HG03103 (cell line): ENCODE results near the gene LAMA4.
A peak's percentile ranks its signal among the peaks of the same experiment; 100 is the strongest.
"Not testable (repeated sequence)": the region's sequence is repeated elsewhere in the genome, so short reads cannot be mapped to it uniquely, and the experiment has no call there.

ENCODE experiments used
- ATAC-seq: cut with Tn5 transposase; IDR thresholded peaks from one replicate; pipeline ENCODE4 v1.9.1; 2021; ENCODE audit warnings: low read depth; ENCODE audit not compliant: unreplicated experiment

The LAMA4 gene

DNA sequence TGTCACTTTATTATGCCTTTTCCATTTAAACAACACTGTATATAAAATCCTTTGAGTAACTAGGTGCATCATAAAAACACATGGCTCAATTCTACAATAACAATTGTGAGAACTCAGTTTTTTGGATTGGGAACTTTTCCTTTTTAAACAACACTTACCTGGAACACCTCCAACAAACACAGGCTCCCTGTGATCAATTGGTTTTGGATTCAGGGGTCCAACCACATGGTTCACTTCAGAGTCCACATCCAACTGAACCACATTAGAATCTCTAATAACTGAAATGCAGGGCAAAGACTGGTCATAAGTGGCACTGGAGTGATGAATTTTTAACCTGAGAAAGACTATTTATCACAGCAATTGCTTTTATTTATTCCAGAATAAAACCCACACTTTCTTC lies 140.4 kb downstream of the LAMA4 start:
- ATAC-seq = no peak

DNA sequence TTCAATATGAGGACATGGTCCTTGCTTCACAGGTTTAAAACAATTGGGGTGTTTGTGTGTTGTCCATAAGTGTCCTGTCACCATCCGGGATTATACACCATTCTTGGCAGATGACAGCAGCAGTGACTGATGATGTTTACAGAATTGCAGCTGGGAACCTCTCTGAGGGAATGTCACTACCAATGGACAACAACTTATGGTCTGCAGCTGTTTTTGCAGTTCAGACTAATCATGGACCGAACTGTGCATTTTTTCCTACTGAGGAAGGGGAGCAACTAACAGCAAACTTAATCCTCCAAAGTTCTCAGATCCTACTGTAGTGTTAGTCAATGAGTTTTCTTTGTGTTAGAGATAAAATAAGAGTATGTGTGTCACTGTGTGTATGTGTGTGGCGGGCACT lies 140.9 kb downstream of the LAMA4 start:
- ATAC-seq = no peak

DNA sequence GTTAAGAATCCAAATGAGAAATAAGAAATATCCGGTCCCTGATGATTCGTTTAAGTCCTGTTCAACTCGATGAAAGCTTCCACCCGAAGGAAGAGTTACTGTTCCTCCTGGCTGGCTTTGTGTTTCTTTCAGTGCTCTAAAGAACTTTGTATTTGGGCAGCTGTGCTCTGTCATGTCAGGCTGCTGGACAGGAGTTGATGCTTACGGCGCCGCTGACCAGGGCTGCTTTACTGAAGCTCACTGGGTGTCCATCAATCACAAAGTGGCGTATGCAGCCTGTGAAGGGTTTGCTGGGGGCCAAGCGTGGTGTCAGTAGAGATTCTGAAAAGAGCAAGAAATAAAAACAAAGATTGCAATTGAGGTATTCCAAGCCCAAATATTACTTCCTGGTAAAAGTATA lies 145.1 kb downstream of the LAMA4 start:
- no peak for ATAC-seq

DNA sequence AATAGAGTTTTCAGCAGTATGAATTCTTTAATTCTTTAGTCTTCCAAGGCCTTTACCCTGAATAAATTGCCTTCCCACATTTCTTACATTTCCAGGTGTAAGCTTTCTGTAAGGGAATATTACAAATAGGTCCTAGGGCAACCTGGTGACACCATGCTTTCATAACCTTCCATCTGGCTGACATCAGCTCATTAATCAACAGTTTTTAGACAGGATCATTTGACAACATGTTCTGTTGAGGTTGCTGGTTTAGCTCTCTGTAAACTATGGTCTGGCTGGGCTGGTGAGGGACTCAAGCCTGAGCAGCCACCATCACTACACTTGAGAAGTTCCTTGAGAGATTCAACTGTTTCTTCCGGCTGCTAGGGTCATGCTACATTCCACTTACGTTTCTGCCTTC lies 147.8 kb downstream of the LAMA4 start:
- ATAC-seq = no peak

DNA sequence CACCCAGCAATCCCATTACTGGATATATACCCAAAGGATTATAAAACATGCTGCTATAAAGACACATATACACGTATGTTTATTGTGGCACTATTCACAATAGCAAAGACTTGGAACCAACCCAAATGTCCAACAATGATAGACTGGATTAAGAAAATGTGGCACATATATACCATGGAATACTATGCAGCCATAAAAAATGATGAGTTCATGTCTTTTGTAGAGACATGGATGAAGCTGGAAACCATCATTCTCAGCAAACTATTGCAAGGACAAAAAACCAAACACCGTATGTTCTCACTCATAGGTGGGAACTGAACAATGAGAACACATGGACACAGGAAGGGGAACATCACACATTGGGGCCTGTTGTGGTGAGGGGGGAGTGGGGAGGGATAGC lies 148.3 kb downstream of the LAMA4 start:
- ATAC-seq = not testable (repeated sequence)

DNA sequence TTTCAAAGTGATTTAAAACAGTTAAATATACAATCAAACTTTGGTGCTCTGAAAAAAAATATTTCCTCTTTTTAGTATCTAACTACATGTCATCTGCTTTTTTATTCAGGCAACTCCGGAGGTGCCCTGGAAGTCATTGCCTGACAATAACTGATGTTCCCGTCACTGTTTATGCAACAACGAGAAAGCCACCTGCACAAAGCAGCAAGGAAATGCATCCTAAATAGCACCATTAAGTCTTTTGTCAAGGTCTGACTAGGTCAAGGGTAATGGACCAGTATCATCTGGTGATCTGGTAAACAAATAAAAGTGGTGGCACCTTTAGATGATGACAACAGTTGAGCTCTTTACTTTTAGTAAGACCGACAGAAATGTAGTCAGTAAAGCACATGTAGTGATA lies 153.8 kb downstream of the LAMA4 start:
- no peak for ATAC-seq

DNA sequence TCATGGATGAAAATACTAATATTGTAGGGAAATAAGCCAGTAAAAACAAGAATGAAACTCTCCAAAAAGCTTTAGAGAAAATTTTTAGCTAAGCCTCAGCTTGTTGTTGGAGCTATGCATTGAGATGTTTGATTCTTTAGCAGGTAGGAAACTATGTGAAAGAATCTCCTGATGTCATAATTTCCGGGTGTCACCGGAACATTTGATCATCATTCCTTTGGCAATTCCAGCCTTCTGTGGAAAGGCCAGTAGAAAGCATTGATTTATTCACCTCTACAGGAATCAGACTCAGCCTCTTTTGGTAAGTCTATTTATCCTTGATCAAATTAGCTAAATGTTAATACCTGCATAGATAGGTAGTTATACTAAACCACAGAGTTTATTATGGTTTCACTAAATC lies 157.5 kb downstream of the LAMA4 start:
- no peak for ATAC-seq

DNA sequence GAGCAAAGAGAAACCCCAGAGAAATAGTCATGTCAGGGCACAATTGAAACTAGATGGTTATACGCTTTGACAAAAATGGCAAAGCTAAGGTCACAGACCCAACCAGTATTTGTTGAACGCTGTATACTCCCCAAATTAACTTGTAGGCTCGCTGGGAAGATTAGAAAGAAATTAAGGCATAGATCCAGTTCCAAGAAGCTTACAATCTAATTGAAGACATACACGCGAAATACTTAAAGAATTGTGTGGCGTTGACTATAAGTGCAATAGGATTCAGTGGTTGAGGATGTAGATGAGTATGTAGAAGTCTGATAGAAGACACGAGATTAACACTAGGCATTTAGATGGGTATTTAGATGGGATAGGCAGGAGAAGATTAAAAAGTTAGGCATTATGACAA lies 166.5 kb downstream of the LAMA4 start:
- no peak for ATAC-seq

DNA sequence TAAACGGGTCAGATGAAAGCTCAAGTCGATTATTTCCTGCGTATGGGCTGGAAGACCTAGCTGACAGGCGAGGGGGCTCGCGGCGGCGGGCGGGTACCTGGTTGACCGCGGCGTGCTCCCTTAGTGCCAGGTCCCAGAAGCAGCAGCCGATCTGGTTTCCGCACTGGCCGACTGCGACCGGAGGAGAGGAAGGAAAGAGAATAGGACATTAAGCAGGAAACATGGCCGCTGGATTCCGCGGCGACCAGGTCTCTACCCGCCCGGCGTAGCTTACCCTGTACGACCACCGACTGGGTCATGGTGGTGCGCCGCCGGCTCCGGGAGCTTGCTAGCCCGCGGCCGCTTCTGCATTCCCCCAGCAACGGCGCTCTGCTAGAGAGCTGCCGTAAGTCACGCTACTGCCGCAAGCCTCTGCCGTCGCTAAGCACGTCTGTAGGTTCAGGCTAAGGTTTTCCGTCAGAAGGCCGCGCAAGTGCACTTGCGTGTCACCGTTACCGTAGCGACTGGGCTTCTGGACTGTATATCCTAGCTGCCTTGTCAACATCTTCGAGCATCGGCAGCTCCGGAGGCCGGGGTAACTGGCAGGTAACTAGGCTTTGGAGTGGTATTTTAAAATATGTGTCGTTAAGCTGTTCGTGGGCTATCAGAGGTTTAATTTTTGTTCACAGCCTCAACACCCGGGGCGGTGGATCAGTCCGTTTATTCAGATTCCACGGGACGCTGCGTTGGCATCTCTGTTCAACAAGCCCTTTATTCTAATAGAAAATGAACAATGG lies 167.0 kb downstream of the LAMA4 start, which contains the start of the genes FAM229B and TUBE1:
Gene FAM229B (plus strand): TSS at position 456 of the 776 bp plus-strand sequence. CDS start 11,693 bp downstream, outside the sequence.
Gene TUBE1 (minus strand): TSS at position 347 of the 776 bp plus-strand sequence. CDS start 48 bp downstream, at position 299.
- peak; percentile 97 for ATAC-seq

DNA sequence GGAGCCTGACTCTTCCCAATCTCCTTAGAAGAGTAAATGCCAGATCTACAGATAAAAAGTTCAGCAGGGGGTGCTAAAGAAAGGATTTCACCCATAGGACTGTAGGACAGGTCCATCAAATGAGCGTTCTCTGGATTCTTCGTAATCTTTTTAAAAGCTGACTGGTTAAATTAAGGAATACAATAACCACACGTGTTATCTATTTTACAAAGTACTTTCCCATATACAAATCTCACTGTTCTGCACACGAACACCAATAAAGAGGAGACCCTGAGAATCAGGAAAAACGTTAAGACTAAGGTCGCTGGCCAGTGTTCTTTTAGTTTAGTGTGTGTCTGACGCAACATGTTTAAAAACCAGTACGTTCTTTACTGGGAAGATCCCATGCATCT lies 167.6 kb downstream of the LAMA4 start:
- peak; percentile 15 for ATAC-seq

DNA sequence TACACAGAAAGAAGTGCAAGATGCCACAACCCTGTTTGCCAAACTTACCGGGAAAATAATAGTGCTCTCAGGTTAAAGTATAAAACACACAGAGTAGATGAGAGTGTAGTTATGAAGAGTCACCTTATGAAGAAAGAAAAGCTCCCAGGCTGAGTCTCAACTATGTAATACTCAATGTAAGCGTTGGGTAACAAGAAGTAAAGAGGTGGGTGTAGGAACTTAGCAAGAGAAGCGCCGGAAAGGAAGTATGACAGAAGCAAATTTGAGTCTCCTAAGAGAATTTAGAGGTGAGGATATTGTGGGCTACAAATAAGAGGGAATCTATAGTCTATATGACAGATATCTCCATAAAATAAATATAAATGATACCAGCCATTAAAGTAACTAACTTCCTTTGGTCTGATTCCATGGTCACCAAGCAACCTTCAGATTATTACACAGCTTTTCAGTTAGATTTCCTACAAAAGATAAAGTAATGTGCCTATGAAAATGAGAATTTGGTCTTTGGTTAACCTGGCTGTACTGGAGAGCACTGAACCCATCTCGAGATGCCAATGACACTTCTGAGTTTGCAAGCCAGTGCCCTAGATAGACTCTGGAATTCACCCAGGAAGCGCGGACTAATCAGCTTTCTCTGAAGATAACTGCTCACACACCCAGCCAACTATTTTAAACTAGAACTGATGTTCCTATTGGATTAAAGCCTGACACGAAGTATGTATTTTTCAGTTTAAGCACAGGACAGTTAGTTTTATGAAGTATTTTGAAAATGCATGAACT lies 168.9 kb downstream of the LAMA4 start:
- no peak for ATAC-seq

DNA sequence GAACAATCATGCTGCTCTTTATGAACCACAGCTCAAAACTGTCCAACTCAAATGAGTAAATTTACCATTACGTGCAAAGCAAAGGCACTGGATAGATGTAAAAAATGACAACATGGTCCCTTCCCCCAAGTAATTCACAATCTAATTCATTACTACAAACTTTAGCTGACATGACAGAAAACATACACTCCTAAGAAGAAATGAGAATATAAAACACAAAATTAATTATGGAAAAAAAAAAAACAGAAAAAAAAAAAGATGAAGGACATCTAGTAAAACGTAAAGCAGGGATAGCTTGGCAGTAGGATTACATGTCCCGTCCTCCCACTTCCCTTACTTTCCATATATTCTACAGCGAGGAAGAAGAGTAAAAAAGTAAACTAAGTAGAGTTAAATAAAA lies 172.8 kb downstream of the LAMA4 start:
- ATAC-seq = no peak

DNA sequence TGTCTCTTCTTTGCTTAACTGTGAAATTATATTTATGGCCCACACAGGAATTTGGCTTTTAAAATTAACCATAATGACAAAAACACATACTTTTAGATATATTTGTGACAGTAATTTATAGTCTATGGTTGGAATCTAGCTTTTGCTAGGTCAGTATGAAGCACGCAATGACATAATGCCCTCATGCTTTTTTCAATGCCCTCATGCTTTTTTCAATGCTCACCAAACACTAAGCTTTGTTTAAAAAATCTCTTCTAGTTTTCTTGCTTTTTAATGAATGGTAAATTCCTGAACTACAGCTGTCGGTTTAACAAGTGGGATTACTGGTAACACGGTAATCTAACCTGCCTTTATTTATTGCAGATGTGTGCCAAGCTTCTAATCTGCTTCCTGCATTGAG lies 187.8 kb downstream of the LAMA4 start:
- no peak for ATAC-seq

DNA sequence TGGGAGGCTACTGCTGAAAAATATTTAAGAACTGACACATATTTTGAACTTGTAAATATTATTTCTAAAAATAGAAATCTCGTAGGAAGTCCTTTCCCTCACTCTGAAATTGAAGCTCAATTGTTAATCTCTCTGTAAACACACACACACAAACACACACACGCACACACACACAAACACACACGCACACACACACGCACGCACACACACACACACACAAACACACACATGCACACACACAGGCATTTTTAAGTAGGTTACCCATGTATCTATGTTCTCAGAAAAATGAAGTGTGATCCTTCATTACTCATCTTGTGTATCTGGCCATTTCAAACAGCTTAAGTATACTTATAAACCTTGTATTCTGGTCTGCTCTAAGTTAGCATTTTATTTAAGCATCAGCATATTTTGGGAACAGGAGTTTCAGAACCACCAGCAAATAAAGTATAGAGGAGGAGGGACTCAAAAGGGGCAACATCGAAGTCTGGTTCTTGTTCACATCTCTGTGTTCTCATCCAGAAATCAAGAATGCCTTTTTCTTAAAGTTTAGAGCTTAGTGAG lies 188.9 kb downstream of the LAMA4 start:
- ATAC-seq = no peak

DNA sequence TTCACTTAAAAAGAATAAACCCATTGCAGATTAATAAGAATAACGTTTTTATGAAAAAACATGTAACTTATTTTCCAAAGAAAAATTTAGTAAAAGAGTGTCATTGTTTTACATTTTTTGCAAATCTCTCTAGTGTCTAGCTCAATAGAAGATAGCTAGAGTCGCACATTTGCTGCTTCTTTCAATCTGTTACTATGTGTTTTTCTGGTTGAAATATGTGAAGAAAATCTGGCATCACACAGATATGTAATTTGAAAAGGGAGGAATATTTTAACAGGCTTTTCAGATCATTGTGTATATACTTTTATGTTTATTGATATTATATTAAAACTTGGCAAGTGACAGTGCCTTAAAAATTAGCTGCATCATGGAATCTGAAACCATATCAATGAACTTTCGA lies 191.4 kb downstream of the LAMA4 start:
- no peak for ATAC-seq

DNA sequence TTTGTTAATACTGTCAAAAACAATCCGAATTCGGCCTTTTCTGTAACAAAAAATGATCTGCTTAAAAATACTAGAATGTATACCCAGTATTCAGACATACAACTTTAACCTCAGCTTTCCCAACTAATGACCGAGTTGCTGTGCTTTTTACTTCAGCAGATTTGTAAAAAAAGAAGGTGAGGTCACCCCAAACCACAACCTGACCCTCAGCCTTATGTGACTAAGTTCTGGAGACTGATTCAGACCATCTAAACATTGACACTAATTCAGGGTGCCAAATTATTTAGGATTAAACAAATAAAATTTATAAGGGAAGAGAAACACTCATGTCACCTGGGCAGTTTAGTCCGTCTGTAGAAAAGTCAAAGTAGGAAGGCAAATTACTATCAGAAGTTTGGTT lies 192.8 kb downstream of the LAMA4 start:
- ATAC-seq = no peak
